Omental fat pad (tissue), 4 donors: ENCODE measurements around the gene YWHAE. TPM values are rescaled to one million over a fixed set of nuclear protein-coding genes. Genes with fewer than 3 reads are reported as not detected.
"Not testable (repeated sequence)": the region's sequence is repeated elsewhere in the genome, so short reads cannot be mapped to it uniquely, and the experiment has no call there.

Experiments used
- ATAC-seq: fragments of 150-250 bp; one replicate; pipeline ENCODE4 v1.9.1; 2016; ENCODE audit warnings: mild to moderate bottlenecking, moderate library complexity; ENCODE audit not compliant: low FRiP score
- DNase-seq: peaks from one replicate; pipeline ENCODE4 v3.0.0-alpha.2; 2019; ENCODE audit warnings: low spot score
- total RNA-seq, 4 donors: library from RNA; depleted of rRNA; stranded (reverse); fragments of >200 nt; gene quantifications; one replicate each; pipeline ENCODE4 v1.1.0, GENCODE V29; 2016
- TF ChIP-seq, protein P1 (sequence below), 3 donors: fragments of 450-650 bp; IDR thresholded peaks; one replicate each; pipeline ENCODE4 v1.5.1; 2016 to 2017; ENCODE audit warnings: antibody characterized with exemption in 3 of 3, mild to moderate bottlenecking in 3 of 3, moderate library complexity in 2 of 3

YWHAE gene
- total RNA-seq, 4 donors from 2014 or later, result 489 to 684 (median 635) TPM

DNA sequence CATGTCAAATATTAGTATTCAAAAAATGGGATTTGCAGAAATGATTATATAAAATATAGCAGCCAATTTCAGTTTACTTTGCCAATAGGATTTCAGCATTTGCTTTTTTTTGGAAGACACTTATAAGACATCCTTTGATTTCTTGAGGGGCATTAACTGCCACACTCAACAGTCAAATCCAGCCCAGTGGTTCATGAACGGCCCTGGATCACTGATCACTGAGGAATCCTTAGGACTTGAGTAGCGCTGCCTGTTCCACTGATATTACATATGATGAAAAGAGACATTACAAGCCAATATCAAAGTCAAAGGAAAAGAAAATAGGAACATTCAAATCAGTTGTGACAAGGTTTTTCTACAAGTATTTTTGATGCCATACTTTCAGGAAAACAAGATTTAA, 21.0 kb upstream of the YWHAE start:
- no peak for DNase-seq
- no peak for ATAC-seq
- TF ChIP-seq, protein P1, sequence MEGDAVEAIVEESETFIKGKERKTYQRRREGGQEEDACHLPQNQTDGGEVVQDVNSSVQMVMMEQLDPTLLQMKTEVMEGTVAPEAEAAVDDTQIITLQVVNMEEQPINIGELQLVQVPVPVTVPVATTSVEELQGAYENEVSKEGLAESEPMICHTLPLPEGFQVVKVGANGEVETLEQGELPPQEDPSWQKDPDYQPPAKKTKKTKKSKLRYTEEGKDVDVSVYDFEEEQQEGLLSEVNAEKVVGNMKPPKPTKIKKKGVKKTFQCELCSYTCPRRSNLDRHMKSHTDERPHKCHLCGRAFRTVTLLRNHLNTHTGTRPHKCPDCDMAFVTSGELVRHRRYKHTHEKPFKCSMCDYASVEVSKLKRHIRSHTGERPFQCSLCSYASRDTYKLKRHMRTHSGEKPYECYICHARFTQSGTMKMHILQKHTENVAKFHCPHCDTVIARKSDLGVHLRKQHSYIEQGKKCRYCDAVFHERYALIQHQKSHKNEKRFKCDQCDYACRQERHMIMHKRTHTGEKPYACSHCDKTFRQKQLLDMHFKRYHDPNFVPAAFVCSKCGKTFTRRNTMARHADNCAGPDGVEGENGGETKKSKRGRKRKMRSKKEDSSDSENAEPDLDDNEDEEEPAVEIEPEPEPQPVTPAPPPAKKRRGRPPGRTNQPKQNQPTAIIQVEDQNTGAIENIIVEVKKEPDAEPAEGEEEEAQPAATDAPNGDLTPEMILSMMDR (IDR thresholded peaks at IDR 0.05), result no peak

DNA sequence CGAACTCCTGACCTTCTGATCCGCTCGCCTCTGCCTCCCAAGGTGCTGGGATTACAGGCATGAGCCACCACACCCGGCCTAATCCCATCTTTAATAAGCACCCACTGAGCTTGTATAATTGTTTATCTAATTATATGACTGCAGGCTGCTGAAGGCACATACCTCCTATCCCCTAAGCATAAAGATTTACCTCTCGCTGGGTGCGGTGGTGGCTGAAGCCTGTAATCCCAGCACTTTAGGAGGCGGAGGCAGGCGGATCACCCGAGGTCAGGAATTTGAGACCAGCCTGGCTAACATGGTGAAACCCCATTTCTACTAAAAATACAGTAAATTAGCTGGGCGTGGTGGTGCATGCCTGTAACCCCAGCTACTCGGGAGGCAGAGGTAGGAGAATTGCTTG, 20.1 kb upstream of the YWHAE start:
- ATAC-seq, result no peak
- DNase-seq, result no peak
- TF ChIP-seq, protein P1 (IDR thresholded peaks at IDR 0.05), result no peak

DNA sequence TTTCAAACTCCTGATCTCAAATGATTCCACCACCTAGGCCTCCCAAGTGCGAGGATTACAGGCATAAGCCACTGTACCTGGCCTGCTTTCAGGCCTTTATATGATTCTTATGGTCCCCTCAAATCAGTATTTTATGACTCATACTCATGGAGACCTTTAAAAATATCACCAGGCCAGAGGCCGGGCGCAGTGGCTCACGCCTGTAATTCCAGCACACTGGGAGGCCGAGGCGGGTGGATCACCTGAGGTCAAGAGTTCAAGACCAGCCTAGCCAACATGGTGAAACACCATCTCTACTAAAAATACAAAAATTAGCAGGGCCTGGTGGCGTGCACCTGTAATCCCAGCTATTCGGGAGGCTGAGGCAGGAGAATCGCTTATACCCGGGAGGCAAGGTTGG, 18.5 kb upstream of the YWHAE start:
- ATAC-seq, DNase-seq: not testable (repeated sequence)

DNA sequence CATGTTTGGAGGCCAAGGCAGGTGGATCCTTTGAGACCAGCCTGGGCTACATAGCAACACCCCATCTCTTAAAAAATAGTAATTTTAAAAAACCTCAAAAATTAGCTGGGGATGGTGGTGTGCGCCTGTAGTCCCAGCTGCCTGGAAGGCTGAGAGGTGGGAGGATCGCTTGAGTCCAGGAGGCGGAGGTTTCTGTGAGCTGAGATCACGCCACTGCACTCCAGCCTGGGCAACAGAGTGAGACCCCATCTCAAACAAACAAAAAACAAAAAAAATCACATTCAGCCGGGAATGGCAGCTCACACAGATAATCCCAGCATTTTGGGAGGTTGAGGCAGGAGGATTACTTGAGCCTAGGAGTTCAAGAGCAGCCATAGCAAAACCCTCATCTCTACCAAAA, 16.4 kb upstream of the YWHAE start:
- TF ChIP-seq, protein P1 (IDR thresholded peaks at IDR 0.05), result no peak
- DNase-seq (no peak), ATAC-seq (no peak)

DNA sequence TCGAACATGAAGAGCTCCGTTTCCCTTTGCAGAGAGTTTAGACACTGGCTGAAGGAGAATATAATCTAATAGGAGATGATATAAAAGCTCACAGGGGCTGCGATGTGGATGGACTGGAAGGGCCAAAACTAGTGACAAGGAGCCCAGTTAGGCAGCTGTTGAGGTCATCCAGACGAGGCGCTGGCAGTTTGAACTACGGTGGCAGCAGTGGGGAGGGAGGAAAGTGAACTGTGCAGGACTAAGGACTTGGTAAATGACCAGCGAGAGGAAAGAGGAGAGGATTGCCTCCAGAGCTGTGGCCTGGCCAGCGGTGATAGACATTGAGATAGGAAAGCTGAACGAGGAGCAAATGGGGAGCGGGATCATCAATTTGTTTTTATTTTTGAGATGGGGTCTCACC, 14.6 kb upstream of the YWHAE start:
- no peak for ATAC-seq
- TF ChIP-seq, protein P1 (IDR thresholded peaks at IDR 0.05), result no peak
- no peak for DNase-seq

DNA sequence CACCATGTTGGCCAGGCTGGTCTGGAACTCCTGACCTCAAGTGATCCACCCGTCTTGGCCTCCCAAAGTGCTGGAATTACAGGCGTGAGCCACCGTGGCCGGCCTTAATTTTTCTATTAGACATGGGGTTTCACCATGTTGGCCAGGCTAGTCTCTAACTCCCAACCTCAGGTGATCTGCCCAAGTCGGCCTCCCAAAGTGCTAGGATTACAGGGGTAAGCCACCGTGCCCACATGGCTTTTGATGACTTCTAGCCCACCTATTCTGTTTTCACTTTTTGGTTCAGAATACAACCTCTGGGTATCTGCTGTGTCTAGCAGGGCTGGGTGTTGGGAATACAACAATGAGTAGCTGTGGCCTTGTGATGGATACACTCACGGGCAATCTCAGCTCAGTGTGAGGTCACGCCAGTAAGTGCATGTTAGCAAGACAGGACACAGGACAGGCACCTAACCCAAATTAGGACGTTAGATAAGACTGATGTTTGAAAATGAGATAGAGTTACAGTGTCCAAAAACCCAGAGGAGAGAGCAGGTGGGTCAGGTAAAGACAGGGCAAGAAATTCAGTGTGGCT, 14.1 kb upstream of the YWHAE start:
- ATAC-seq (no peak), DNase-seq (no peak)
- TF ChIP-seq, protein P1 (IDR thresholded peaks at IDR 0.05), result no peak

DNA sequence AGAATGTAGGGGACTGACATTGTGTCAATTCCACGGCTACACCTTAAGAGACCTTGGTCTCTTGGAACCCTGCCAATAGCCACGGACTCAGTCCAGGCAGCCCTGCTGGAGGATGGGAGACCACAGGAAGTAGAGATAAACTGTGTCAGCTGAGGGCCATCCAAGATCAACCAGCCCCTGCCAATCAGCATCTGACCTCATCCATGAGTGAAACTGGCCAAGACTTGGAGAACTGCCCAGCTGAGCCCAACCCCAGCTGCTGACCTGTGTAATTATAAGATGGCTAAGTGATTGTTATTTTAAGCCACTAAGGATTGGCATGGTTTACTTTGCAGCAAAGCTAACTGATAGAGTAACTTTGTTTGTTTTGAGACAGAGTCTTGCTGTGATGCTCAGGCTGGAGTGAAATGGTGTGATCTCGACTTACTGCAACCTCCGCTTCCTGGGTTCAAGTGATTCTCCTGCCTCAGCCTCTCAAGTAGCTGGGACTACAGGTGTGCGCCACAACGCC, 13.3 kb upstream of the YWHAE start:
- TF ChIP-seq, protein P1 (IDR thresholded peaks at IDR 0.05), result no peak
- ATAC-seq (peak; percentile 64), DNase-seq (no peak)
